ENCODE results near the gene ZFYVE27.

Gene ZFYVE27

DNA sequence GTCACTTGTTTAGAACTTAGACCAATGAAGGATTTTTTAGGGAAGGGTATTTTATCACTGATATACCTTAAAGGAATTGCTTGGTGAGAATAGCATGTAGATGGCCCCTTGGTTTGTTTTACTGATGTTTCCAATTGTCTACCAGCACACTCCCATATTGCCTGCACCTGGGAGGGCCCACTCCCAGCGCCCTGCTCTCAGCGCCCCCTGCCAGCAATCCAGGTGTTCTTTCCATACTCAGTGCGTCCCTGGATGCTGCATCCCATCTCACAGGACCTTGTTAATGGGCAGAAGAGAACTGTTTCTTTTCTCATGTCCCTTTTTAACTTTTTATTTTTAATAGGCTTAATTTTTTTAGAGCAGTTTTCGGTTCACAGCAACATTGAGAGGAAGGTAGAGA, 59.0 kb downstream of the ZFYVE27 start:
- no peaks in the 10 kb centered on the region for H3K79me2 ChIP-seq (ENCODE audit: insufficient read depth, low read depth)
- no peak overlapping the region for H3K4me3 ChIP-seq (IDR thresholded peaks at IDR 0.05; ENCODE audit: insufficient read depth, low read depth, low read length)
- TF ChIP-seq, protein P1, sequence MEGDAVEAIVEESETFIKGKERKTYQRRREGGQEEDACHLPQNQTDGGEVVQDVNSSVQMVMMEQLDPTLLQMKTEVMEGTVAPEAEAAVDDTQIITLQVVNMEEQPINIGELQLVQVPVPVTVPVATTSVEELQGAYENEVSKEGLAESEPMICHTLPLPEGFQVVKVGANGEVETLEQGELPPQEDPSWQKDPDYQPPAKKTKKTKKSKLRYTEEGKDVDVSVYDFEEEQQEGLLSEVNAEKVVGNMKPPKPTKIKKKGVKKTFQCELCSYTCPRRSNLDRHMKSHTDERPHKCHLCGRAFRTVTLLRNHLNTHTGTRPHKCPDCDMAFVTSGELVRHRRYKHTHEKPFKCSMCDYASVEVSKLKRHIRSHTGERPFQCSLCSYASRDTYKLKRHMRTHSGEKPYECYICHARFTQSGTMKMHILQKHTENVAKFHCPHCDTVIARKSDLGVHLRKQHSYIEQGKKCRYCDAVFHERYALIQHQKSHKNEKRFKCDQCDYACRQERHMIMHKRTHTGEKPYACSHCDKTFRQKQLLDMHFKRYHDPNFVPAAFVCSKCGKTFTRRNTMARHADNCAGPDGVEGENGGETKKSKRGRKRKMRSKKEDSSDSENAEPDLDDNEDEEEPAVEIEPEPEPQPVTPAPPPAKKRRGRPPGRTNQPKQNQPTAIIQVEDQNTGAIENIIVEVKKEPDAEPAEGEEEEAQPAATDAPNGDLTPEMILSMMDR (conservative IDR thresholded peaks at IDR 0.05; ENCODE audit: low read depth, low read length), result no peak
- H3K27ac ChIP-seq, result no peak overlapping the region
- no peak overlapping the region for H2AFZ ChIP-seq (ENCODE audit: low read depth)
- no peak overlapping the region for H3K4me2 ChIP-seq
- H3K9ac ChIP-seq, result no peak overlapping the region
- H3K27me3 ChIP-seq (ENCODE audit: insufficient read depth, low read depth), result no peaks in the 10 kb centered on the region
- no peaks in the 10 kb centered on the region for H3K4me1 ChIP-seq (ENCODE audit: low read depth, poor library complexity, severe bottlenecking)
- no peaks in the 10 kb centered on the region for H3K36me3 ChIP-seq (ENCODE audit: insufficient read depth)
- H4K20me1 ChIP-seq (ENCODE audit: insufficient read depth), result no peaks in the 10 kb centered on the region

DNA sequence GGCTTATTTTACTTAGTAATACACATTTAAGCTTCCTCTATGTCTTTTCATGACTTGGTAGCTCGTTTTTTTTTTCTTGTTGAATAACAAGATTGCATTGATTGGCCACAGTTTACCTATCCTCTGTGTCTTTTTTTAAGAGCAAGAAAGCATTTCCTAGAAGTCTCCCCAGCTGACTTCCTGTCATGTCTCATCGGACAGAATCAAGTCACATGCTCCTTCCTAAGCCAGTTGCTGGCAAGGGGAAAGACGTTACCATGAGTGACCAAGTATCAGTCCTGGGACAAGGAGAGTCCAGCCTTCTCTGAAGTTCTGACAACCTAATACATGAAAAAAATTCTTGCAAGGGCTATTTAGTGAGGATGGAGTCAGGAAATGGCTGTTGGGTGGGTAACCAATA, 59.7 kb downstream of the ZFYVE27 start:
- H2AFZ ChIP-seq (ENCODE audit: low read depth), result no peak overlapping the region
- no peak overlapping the region for H3K4me2 ChIP-seq
- no peaks in the 10 kb centered on the region for H3K27me3 ChIP-seq (ENCODE audit: insufficient read depth, low read depth)
- no peak overlapping the region for H3K9ac ChIP-seq
- TF ChIP-seq, protein P1 (conservative IDR thresholded peaks at IDR 0.05; ENCODE audit: low read depth, low read length), result no peak
- no peaks in the 10 kb centered on the region for H4K20me1 ChIP-seq (ENCODE audit: insufficient read depth)
- no peaks in the 10 kb centered on the region for H3K36me3 ChIP-seq (ENCODE audit: insufficient read depth)
- no peak overlapping the region for H3K4me3 ChIP-seq (IDR thresholded peaks at IDR 0.05; ENCODE audit: insufficient read depth, low read depth, low read length)
- no peak overlapping the region for H3K27ac ChIP-seq
- H3K79me2 ChIP-seq (ENCODE audit: insufficient read depth, low read depth), result no peaks in the 10 kb centered on the region
- no peaks in the 10 kb centered on the region for H3K4me1 ChIP-seq (ENCODE audit: low read depth, poor library complexity, severe bottlenecking)

DNA sequence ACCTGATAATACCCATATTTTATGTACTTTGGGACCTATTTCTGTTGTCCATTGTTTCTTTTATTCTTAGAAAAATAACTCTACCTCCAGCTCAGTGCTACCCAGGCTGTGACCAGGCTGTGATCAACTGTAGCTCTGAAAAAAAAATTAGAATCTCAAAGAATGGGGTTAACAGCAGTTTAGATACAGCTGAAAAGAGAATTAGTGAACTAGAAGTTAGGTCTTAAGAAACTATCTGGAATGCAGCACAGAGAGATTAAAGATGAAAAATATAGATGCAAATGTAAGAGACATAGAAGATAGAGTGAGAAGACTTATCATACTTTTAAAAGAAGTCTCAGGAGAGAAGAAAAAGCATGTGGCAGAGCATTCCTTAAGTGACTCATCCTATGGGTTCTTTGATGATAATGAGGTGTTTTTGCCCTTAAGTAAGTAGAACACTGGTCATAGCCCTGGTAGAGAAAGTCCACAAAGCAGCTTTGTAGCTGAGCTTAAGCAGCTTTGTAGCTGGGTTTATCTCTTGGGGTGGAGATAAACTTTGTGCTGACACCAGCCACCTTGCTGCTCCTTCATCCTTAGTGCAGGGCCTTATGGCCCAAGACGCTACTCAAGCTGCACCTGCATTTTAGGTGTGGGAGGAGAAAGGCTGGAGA, 62.2 kb downstream of the ZFYVE27 start:
- no peak overlapping the region for H3K4me3 ChIP-seq (IDR thresholded peaks at IDR 0.05; ENCODE audit: insufficient read depth, low read depth, low read length)
- no peaks in the 10 kb centered on the region for H3K36me3 ChIP-seq (ENCODE audit: insufficient read depth)
- H3K27ac ChIP-seq, result no peak overlapping the region
- H3K4me2 ChIP-seq, result no peak overlapping the region
- no peaks in the 10 kb centered on the region for H3K27me3 ChIP-seq (ENCODE audit: insufficient read depth, low read depth)
- TF ChIP-seq, protein P1 (conservative IDR thresholded peaks at IDR 0.05; ENCODE audit: low read depth, low read length), result no peak
- H3K9ac ChIP-seq, result no peak overlapping the region
- H3K4me1 ChIP-seq (ENCODE audit: low read depth, poor library complexity, severe bottlenecking), result no peaks in the 10 kb centered on the region
- H4K20me1 ChIP-seq (ENCODE audit: insufficient read depth), result no peaks in the 10 kb centered on the region
- H2AFZ ChIP-seq (ENCODE audit: low read depth), result no peak overlapping the region
- no peaks in the 10 kb centered on the region for H3K79me2 ChIP-seq (ENCODE audit: insufficient read depth, low read depth)

DNA sequence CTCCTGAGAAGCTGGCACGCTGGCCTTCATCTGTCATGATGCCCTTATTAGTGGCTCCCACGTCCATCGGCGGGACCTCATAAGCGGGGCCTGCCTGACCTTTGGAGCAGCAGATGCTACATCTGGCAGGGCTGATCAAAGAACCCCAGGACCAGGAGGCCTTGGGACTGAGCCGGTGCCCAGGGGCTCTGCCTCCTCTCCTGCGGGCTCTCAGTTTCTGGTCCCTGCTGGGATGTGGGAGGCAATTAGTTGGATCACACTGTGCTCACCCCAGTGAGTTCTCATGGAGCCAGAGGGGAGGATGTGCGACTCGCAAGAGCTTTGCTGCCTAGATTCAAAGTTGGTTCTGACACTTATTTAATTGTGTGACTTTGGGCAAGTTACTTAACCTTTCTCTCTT, 63.5 kb downstream of the ZFYVE27 start:
- H3K27me3 ChIP-seq (ENCODE audit: insufficient read depth, low read depth), result no peaks in the 10 kb centered on the region
- H3K4me2 ChIP-seq, result no peak overlapping the region
- no peak overlapping the region for H3K9ac ChIP-seq
- no peak overlapping the region for H3K27ac ChIP-seq
- H4K20me1 ChIP-seq (ENCODE audit: insufficient read depth), result no peaks in the 10 kb centered on the region
- no peaks in the 10 kb centered on the region for H3K4me1 ChIP-seq (ENCODE audit: low read depth, poor library complexity, severe bottlenecking)
- H3K36me3 ChIP-seq (ENCODE audit: insufficient read depth), result no peaks in the 10 kb centered on the region
- no peak overlapping the region for H3K4me3 ChIP-seq (IDR thresholded peaks at IDR 0.05; ENCODE audit: insufficient read depth, low read depth, low read length)
- TF ChIP-seq, protein P1 (conservative IDR thresholded peaks at IDR 0.05; ENCODE audit: low read depth, low read length), result no peak
- no peaks in the 10 kb centered on the region for H3K79me2 ChIP-seq (ENCODE audit: insufficient read depth, low read depth)
- H2AFZ ChIP-seq (ENCODE audit: low read depth), result no peak overlapping the region

All from KMS-11 (cell line).